ENCODE results near the gene EPHB6.

GRCh38 chr7:142913566-142913965, 58.7 kb downstream of the EPHB6 start:
- no peak for TF ChIP-seq CTCF (tag by site-specific recombination; IDR thresholded peaks at IDR 0.05)
- TF ChIP-seq ZFP69B (tag by site-specific recombination; IDR thresholded peaks at IDR 0.05), result no peak
- TF ChIP-seq ZNF776 (tag by site-specific recombination; IDR thresholded peaks at IDR 0.05; ENCODE audit: borderline replicate concordance), result no peak
- TF ChIP-seq, protein P1, sequence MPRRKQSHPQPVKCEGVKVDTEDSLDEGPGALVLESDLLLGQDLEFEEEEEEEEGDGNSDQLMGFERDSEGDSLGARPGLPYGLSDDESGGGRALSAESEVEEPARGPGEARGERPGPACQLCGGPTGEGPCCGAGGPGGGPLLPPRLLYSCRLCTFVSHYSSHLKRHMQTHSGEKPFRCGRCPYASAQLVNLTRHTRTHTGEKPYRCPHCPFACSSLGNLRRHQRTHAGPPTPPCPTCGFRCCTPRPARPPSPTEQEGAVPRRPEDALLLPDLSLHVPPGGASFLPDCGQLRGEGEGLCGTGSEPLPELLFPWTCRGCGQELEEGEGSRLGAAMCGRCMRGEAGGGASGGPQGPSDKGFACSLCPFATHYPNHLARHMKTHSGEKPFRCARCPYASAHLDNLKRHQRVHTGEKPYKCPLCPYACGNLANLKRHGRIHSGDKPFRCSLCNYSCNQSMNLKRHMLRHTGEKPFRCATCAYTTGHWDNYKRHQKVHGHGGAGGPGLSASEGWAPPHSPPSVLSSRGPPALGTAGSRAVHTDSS (tag by site-specific recombination; IDR thresholded peaks at IDR 0.05), result no peak
